ENCODE results near the gene BAG3.

Gene BAG3

DNA sequence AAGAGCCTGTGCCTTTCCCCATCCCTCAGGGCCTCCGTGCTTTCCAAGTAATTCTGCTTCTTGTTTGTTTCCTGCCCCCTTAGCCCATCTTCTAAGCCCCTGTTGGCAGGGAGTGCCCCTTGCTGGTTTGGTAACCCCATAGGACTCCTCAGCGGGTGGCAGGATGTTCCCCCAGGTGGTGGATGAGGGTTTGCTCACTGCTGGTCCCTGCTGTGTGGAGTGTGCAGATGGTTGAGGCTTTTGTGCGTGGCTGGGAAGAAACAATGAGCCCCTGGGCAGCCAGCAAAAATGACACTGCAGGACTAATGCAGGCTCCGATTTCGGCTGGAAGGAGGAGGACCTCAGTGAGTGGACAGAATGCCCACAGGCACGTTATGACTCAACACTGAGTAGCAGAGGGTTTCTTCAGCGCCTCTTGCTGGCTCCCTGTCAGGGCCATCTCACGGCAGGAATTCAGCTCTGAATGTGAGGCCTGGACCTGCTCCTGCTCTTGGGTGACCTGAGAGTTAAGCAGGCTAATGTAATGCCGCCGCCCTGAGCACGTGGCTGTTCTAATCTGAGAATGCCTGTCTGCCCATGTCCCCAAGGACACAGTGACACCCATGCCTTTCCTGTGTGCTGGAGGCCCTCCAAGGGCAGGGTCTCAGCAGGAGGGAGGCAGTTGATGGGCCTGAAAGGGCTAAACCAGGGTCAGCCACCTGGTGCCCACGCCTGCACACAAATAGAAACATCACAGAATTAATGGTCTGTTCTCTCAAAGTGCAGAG is 16.6 kb downstream of the BAG3 start:
- peak; percentile 41 for DNase-seq (ENCODE audit: low spot score)

- no peak for DNase-seq (ENCODE audit: low spot score)
Observed at GRCh38 chr10:119668461-119668860, 17.3 kb downstream of the BAG3 start.

DNA sequence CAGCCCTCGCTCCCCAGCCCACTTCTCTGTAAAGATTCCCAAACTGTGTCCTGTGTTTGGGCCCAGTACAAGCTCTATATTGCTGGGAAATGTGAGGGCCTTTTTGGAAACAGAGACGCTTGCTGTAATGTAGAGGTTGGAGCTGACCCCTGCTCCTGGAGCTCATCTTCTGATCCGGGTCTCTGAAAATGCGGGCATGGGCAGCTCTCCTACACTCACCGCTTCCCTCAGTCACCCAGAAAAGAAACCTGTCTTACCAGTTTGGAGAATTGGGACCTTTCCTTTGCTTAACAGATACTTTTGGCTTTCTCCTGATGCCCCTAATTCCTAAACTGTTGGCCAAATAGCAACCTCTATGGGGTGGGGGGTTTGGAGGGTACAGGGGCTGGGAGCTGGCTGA is 18.2 kb downstream of the BAG3 start:
- no peak for DNase-seq (ENCODE audit: low spot score)

DNA sequence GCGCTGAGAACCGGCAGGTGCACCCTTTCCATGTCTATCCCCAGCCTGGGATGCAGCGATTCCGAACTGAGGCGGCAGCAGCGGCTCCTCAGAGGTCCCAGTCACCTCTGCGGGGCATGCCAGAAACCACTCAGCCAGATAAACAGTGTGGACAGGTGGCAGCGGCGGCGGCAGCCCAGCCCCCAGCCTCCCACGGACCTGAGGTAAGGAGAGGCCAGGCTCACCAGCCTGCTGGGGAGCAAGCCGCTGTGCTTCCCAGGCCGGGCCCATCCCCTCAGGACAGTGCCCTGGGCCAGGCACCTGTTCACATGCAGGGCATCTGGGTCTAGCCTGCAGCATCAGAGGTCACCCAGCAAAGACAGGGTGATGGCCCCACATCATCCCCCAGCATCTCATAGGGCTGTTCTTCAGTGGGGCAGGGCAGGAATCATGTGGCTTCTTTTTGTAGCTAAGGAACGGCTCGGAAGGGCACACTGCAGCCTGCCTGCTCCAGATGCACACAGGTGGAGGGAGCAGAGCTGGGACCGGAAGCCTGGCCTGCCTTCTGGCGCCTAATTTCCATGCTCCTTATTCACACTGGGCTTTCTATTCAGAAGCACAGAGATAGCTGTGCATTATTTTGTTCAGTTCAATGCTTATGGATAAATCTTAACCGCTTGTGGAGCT is 18.9 kb downstream of the BAG3 start:
- no peak for DNase-seq (ENCODE audit: low spot score)

DNA sequence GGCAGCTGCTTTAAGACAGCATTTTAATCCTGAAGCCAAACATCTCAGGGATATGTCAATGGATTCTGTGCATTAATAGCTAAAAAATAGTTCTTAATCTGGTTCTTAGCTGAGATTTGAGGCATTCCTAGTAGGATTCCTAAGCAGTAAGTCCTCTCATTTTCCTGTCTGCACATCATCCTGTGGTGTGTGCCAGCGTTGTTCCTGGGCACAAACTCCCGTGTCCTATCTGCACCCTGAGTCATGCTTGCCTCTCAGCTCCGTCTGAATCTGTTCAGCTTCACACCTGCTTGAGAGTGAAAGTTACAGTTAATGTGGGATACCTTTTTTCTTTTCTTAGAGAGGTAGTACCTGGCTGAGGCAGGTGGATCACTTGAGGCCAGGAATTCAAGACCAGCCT is 19.5 kb downstream of the BAG3 start:
- no peak for DNase-seq (ENCODE audit: low spot score)

DNA sequence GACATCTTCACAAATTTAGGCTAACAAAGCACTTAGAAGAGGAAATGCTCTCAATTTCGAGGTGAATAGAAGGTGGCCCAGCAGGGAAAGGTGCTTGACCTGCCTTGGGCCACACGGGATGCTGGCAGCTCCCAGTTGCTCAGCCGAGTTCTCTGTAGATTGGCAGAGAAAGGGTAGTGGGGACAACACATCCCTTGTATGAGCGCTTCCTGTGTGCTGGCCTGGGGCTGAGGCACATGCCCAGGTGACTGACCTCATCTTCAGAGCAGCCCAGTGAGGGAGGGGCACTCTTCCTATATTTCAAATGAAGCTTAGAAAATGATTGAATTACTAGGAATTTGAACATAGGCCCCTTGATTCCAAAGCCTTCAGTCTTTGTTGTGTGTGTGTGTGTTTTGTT is 20.2 kb downstream of the BAG3 start:
- DNase-seq (ENCODE audit: low spot score), result no peak

- no peak for DNase-seq (ENCODE audit: low spot score)
Observed at GRCh38 chr10:119672291-119672690, 21.1 kb downstream of the BAG3 start.

DNA sequence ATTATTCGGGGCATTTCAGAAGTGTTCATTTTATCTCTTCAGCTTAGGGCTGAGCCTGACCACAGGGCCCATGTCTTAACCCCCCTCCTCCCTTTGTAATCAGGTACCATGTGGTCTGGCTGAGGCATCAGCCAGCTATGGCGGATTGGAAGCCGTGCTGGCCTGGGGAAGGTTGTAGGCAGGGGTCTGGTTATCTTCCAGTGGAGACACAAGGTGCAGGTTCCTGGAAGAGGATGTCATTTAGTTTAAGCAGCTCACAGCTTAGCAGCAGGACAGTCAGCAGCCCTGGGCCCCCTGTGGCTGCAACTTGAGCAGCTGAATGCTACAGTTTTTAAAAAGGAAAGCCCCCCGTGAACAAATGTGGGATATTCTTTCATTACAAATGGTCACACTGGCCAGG is 22.1 kb downstream of the BAG3 start:
- no peak for DNase-seq (ENCODE audit: low spot score)

DNA sequence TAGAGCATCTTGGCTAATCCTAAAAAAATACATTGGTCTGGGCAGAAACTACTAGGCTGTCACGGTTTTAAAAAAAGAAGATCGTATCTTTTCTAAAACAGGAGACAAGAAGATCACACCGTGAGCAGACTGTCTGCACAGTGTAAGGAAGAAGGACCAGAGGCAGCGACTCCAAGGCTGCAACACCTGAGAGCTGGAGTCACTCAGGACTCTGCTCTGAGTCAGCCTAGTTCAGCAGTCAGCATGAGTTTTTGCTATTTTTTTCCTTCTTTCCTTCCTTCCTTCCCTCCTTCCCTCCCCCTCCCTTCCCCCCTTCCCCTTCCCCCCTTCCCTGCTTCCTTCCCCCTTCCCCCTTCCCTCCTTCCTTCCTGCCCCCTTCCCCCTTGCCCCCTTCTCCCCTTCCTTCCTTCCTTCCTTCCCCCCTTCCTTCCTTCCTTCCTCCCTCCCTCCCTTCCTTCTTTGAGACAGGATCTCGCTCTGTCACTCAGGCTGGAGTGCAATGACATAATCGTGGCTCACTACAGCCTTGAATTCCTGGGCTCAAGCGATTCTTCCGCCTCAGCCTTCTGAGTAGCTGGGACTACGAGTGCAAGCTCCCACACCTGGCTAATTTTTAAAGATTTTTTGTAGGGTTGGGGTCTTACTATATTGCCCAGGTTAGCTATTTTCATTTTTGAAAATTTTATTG is 24.4 kb downstream of the BAG3 start:
- no peak for DNase-seq (ENCODE audit: low spot score)

DNA sequence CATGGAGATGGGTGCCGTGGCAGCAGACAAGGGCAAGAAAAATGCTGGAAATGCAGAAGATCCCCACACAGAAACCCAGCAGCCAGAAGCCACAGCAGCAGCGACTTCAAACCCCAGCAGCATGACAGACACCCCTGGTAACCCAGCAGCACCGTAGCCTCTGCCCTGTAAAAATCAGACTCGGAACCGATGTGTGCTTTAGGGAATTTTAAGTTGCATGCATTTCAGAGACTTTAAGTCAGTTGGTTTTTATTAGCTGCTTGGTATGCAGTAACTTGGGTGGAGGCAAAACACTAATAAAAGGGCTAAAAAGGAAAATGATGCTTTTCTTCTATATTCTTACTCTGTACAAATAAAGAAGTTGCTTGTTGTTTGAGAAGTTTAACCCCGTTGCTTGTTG is 25.9 kb downstream of the BAG3 start:
- DNase-seq (ENCODE audit: low spot score), result no peak

GRCh38 chr10:119677904-119678755 is 26.9 kb downstream of the BAG3 start:
- no peak for DNase-seq (ENCODE audit: low spot score)

DNA sequence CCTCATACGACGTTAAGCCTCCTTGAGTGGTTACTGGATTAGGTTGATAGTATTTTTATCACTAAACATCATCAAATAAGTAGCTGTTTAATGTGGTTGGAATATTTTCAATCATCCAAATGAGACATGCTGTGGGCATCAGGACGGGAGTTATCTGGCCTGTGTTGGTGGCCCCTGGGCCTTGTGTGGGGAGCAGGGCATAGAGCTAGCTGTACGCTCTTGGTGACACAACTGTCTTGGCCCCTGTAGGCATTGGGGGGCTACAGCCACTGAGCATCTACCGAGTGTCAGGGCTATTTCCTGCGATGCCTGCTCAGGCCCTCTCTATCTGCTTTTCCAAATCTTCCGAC is 28.3 kb downstream of the BAG3 start:
- DNase-seq (ENCODE audit: low spot score), result no peak

DNA sequence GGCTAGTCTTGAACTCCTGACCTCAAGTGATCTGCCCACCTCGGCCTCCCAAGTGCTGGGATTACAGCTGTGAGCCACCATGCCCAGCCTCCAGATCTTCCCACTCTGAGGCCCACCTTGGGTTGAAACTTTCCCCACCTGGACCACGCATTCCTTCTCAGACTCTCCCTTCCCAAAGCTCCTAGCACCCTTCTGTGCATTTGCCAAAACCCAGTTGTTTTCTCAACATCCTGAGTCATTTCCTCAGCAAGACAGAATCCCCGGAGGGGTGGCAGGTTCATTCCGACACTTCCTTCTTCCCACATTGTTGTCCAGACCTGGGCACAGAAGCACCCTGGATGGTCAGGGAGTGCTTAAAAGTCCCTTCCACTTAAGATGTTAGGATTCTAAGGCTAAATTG is 28.9 kb downstream of the BAG3 start:
- DNase-seq (ENCODE audit: low spot score), result no peak

DNA sequence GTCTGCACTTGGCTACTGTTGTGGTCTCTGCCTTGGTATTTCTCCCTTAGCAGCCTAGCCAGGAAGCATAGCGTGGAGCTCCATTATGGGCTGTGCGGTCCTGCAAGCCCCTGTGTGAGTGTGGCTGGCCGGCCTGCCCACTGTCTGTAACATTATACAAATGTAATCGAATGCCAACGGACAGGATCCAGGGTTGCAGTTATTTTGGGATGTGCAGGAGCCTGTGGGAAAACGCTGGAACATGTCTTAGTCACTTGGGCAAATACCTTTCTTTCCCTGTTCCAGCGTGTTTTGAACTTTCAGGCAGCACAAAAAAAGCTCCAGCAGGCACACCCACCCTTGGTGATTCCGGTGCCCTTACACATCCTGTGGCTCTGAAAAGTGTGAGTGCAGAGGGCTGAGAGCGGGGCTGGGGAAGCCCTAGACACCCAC is 29.5 kb downstream of the BAG3 start:
- DNase-seq (ENCODE audit: low spot score), result no peak

- DNase-seq (ENCODE audit: low spot score), result peak; percentile 79
Observed at GRCh38 chr10:119686465-119687191, 35.4 kb downstream of the BAG3 start.

DNA sequence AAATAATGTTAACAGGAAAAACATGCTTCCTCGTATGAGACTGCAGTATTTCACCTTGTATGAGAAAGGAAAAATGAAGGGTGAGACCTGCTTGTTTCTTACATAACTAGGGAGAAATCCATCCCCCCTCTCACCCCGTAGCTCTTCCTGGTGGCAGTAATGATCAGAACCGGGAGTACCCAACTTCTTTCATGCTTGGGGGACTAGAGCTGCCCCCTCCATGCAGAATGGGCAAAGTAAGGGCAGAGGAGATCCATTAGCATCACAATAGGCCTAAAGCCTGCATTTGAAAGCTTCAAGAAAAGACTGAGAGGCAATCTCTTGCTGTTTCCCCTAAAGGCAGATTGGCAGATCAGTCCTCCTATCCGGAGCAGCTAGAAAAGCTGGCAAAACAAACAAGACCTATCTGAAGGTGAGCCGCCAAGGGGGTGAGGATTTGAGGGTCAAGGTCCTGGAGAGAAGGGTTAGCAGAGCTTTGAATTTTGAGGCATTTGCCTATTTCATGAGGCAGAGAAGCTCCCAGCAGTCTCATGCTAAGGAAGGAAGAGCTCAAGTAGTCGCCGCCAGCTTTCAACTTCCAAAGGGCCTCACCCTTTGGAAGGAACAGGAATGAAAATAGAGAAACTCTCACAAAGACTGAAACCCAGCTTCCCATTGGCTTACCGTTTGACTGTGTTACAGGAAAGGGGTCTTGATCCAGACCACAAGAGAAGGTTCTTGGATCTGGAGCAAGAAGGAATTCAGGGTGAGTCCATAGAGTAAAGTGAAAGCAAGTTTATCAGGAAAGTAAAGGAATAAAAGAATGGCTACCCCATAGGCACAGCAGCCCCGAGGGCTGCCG is 36.2 kb downstream of the BAG3 start:
- no peak for DNase-seq (ENCODE audit: low spot score)

DNA sequence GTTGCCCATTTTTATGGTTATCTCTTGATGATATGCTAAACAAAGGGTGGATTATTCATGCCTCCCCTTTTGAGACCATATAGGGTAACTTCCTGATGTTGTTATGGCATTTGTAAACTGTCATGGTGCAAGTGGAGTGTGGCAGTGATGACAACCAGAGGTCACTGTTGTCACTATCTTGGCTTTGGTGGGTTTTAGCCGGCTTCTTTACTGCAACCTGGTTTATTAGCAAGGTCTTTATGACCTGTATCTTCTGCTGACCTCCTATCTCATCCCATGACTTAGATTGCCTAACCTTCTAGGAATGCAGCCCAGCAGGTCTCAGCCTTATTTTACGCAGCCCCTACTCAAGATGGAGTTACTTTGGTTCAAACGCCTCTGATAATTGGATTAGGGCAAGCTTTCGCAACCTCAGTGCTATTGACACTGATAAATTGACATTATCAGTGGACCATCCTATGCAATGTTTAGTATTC is 36.9 kb downstream of the BAG3 start:
- no peak for DNase-seq (ENCODE audit: low spot score)

- DNase-seq (ENCODE audit: low spot score), result no peak
Observed at GRCh38 chr10:119689016-119689580, 37.9 kb downstream of the BAG3 start.

GRCh38 chr10:119691726-119692125 is 40.5 kb downstream of the BAG3 start:
- no peak for DNase-seq (ENCODE audit: low spot score)

- no peak for DNase-seq (ENCODE audit: low spot score)
Observed at GRCh38 chr10:119693262-119693957, 42.2 kb downstream of the BAG3 start.
